WTC11 (cell line): Measurements from ENCODE around the gene EHD4. TPM values are rescaled to one million over a fixed set of nuclear protein-coding genes. Genes with fewer than 3 reads are reported as not detected.
A peak's percentile ranks its signal among the peaks of the same experiment; 100 is the strongest.

Experiments
- ATAC-seq: fragments of 200-7000 bp; cut with Tn5 transposase; 2 replicates; pipeline ENCODE4 v1.10.0; 2021; ENCODE audit warnings: mild to moderate bottlenecking, moderate library complexity
- CTCF ChIA-PET: fragments of 300-600 bp; sonication (Branson Sonifier 250); formaldehyde crosslinking; loops from one replicate; lab custom pipeline; 2021; ENCODE audit warnings: antibody characterized with exemption; lab: Charles Lee
- POLR2A ChIA-PET: fragments of 350-600 bp; sonication (Branson Sonifier 250); formaldehyde crosslinking; loops from one replicate; lab custom pipeline; 2021; ENCODE audit warnings: antibody characterized with exemption; lab: Charles Lee
- DNase-seq: peaks from one replicate; pipeline ENCODE4 v3.0.0; 2021; ENCODE audit warnings: low spot score
- H3K27ac Mint-ChIP-seq: 2 replicates; pipeline ENCODE4 v1.8.0; 2021; ENCODE audit warnings: mixed read lengths
- H3K27me3 Mint-ChIP-seq: 2 replicates; pipeline ENCODE4 v1.8.0; 2021; ENCODE audit warnings: low read depth, mild to moderate bottlenecking, moderate library complexity, mixed read lengths
- H3K36me3 Mint-ChIP-seq: 2 replicates; pipeline ENCODE4 v1.8.0; 2021; ENCODE audit warnings: mixed read lengths
- H3K4me1 Mint-ChIP-seq: 2 replicates; pipeline ENCODE4 v1.8.0; 2022; ENCODE audit warnings: mixed read lengths
- H3K4me3 Mint-ChIP-seq: 2 replicates; pipeline ENCODE4 v1.8.0; 2021; ENCODE audit warnings: mild to moderate bottlenecking, moderate library complexity, mixed read lengths
- H3K9me3 Mint-ChIP-seq: 2 replicates; pipeline ENCODE4 v1.8.0; 2021; ENCODE audit warnings: mixed read lengths
- FOXK1 ChIP-seq: sonication (generic); formaldehyde crosslinking; IDR thresholded peaks from 2 replicates; pipeline ENCODE4 v1.8.0; 2022; ENCODE audit warnings: mild to moderate bottlenecking, moderate library complexity, missing genetic modification reagents
- FOXP1 ChIP-seq: sonication (generic); formaldehyde crosslinking; IDR thresholded peaks from 2 replicates; pipeline ENCODE4 v1.8.0; 2022; ENCODE audit warnings: missing genetic modification reagents, mild to moderate bottlenecking, moderate library complexity, borderline replicate concordance
- HMGA2 ChIP-seq: fragments of 250-450 bp; sonication (Bioruptor Pico); IDR thresholded peaks from 2 replicates; pipeline ENCODE4 v1.4.0; 2021; ENCODE audit warnings: mild to moderate bottlenecking, moderate library complexity
- NFATC4 ChIP-seq: fragments of 250-450 bp; sonication (Bioruptor Pico); IDR thresholded peaks from 2 replicates; pipeline ENCODE4 v1.9.0; 2021; ENCODE audit warnings: mild to moderate bottlenecking
- NFE2L1 ChIP-seq: sonication (generic); formaldehyde crosslinking; IDR thresholded peaks from 2 replicates; pipeline ENCODE4 v1.8.1; 2023; ENCODE audit warnings: missing genetic modification reagents
- NFYB ChIP-seq: sonication (generic); formaldehyde crosslinking; conservative IDR thresholded peaks from 2 replicates; pipeline ENCODE4 v1.8.0; 2022; ENCODE audit warnings: low read depth, missing genetic modification reagents
- NR1H2 ChIP-seq: sonication (generic); formaldehyde crosslinking; IDR thresholded peaks from 2 replicates; pipeline ENCODE4 v1.9.0; 2021; ENCODE audit warnings: mild to moderate bottlenecking, moderate library complexity, missing genetic modification reagents
- NR3C1 ChIP-seq: sonication (generic); formaldehyde crosslinking; conservative IDR thresholded peaks from 2 replicates; pipeline ENCODE4 v1.8.1; 2023; ENCODE audit warnings: low read depth, mild to moderate bottlenecking, missing genetic modification reagents
- PRRX2 ChIP-seq: fragments of 250-450 bp; sonication (Bioruptor Pico); IDR thresholded peaks from 2 replicates; pipeline ENCODE4 v1.8.0; 2021; ENCODE audit warnings: mild to moderate bottlenecking
- RELA ChIP-seq: sonication (generic); formaldehyde crosslinking; IDR thresholded peaks from 2 replicates; pipeline ENCODE4 v1.8.1; 2022; ENCODE audit warnings: missing genetic modification reagents, mild to moderate bottlenecking, borderline replicate concordance
- SMAD3 ChIP-seq: sonication (generic); formaldehyde crosslinking; IDR thresholded peaks from 2 replicates; pipeline ENCODE4 v1.8.0; 2022; ENCODE audit warnings: missing genetic modification reagents, mild to moderate bottlenecking, borderline replicate concordance
- SMAD4 ChIP-seq: sonication (generic); formaldehyde crosslinking; IDR thresholded peaks from 2 replicates; pipeline ENCODE4 v1.8.0; 2022; ENCODE audit warnings: mild to moderate bottlenecking, missing genetic modification reagents
- SOX15 ChIP-seq: fragments of 250-450 bp; sonication (Bioruptor Pico); IDR thresholded peaks from 2 replicates; pipeline ENCODE4 v1.9.0; 2021; ENCODE audit warnings: mild to moderate bottlenecking
- ZNF138 ChIP-seq: sonication (generic); formaldehyde crosslinking; conservative IDR thresholded peaks from 2 replicates; pipeline ENCODE4 v1.8.1; 2022; ENCODE audit warnings: mild to moderate bottlenecking, moderate library complexity, missing genetic modification reagents
- ZNF232 ChIP-seq: sonication (generic); formaldehyde crosslinking; IDR thresholded peaks from 2 replicates; pipeline ENCODE4 v1.8.0; 2022; ENCODE audit warnings: mild to moderate bottlenecking, missing genetic modification reagents
- ZNF263 ChIP-seq: sonication (generic); formaldehyde crosslinking; IDR thresholded peaks from 2 replicates; pipeline ENCODE4 v1.8.1; 2022; ENCODE audit warnings: low read depth, mild to moderate bottlenecking, moderate library complexity, missing genetic modification reagents
- ZNF416 ChIP-seq: fragments of 250-450 bp; sonication (Bioruptor Pico); IDR thresholded peaks from 2 replicates; pipeline ENCODE4 v1.9.0; 2021; ENCODE audit warnings: mild to moderate bottlenecking, inconsistent platforms
- ZNF423 ChIP-seq: fragments of 250-450 bp; sonication (Bioruptor Pico); IDR thresholded peaks from 2 replicates; pipeline ENCODE4 v2.1.2; 2022; ENCODE audit warnings: mild to moderate bottlenecking, moderate library complexity
- total RNA-seq: library from RNA; stranded (reverse); gene quantifications from 3 replicates; pipeline ENCODE4 v1.2.3, GENCODE V29; 2021
- TF ChIP-seq, protein P1 (sequence below): sonication (generic); formaldehyde crosslinking; IDR thresholded peaks from 2 replicates; pipeline ENCODE4 v1.8.1; 2023; ENCODE audit warnings: mild to moderate bottlenecking, missing genetic modification reagents
- TF ChIP-seq, protein P2 (sequence below): sonication (generic); formaldehyde crosslinking; IDR thresholded peaks from 2 replicates; pipeline ENCODE4 v1.8.1; 2023; ENCODE audit warnings: mild to moderate bottlenecking, moderate library complexity, missing genetic modification reagents
- TF ChIP-seq, protein P3 (sequence below): sonication (generic); formaldehyde crosslinking; IDR thresholded peaks from 2 replicates; pipeline ENCODE4 v1.8.1; 2023; ENCODE audit warnings: mild to moderate bottlenecking, missing genetic modification reagents, moderate library complexity
- TF ChIP-seq, protein P4 (sequence below): fragments of 250-450 bp; sonication (Bioruptor Pico); IDR thresholded peaks from 2 replicates; pipeline ENCODE4 v1.9.0; 2021; ENCODE audit warnings: mild to moderate bottlenecking
- TF ChIP-seq, protein P5 (sequence below): fragments of 250-450 bp; sonication (Bioruptor Pico); IDR thresholded peaks from 2 replicates; pipeline ENCODE4 v1.9.0; 2021; ENCODE audit warnings: moderate library complexity, mild to moderate bottlenecking, inconsistent platforms, borderline replicate concordance

EHD4 gene
- total RNA-seq, 1 experiment from 2014 or later: 23.9 TPM

DNA sequence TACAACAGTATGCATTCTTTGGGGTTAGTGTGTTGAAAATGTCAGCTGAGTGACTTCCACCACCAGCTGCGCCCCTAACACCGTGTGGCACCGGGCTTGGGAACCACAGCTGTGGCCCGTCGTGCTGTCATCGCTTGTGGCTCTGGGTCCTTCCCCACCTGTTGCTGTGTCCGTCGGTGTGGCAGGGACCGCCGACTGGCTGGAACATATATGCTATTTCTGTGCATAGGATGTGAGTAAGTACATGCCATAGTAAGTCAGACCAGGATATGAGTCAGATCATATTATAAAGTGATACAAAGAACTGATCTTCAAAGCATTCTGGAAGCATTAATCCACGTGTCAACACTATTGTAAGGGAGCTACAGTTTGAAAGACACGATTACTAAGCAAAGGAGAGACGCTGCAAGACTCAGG is 31.9 kb downstream of the EHD4 start:
- no peak for ATAC-seq
- TF ChIP-seq SMAD4 (CRISPR knock-in tag): no peak
- no peak for TF ChIP-seq NR3C1
- no peak for TF ChIP-seq NR1H2 (CRISPR knock-in tag)
- TF ChIP-seq RELA: no peak
- no peak for TF ChIP-seq FOXK1
- TF ChIP-seq FOXP1 (CRISPR knock-in tag): no peak
- TF ChIP-seq, protein P1, sequence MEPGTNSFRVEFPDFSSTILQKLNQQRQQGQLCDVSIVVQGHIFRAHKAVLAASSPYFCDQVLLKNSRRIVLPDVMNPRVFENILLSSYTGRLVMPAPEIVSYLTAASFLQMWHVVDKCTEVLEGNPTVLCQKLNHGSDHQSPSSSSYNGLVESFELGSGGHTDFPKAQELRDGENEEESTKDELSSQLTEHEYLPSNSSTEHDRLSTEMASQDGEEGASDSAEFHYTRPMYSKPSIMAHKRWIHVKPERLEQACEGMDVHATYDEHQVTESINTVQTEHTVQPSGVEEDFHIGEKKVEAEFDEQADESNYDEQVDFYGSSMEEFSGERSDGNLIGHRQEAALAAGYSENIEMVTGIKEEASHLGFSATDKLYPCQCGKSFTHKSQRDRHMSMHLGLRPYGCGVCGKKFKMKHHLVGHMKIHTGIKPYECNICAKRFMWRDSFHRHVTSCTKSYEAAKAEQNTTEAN (CRISPR knock-in tag): no peak
- no peak for TF ChIP-seq ZNF232 (CRISPR knock-in tag)
- TF ChIP-seq, protein P2, sequence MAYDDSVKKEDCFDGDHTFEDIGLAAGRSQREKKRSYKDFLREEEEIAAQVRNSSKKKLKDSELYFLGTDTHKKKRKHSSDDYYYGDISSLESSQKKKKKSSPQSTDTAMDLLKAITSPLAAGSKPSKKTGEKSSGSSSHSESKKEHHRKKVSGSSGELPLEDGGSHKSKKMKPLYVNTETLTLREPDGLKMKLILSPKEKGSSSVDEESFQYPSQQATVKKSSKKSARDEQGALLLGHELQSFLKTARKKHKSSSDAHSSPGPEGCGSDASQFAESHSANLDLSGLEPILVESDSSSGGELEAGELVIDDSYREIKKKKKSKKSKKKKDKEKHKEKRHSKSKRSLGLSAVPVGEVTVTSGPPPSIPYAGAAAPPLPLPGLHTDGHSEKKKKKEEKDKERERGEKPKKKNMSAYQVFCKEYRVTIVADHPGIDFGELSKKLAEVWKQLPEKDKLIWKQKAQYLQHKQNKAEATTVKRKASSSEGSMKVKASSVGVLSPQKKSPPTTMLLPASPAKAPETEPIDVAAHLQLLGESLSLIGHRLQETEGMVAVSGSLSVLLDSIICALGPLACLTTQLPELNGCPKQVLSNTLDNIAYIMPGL (CRISPR knock-in tag): no peak
- TF ChIP-seq ZNF138 (CRISPR knock-in tag): no peak
- TF ChIP-seq HMGA2 (CRISPR knock-in tag): no peak
- TF ChIP-seq, protein P3, sequence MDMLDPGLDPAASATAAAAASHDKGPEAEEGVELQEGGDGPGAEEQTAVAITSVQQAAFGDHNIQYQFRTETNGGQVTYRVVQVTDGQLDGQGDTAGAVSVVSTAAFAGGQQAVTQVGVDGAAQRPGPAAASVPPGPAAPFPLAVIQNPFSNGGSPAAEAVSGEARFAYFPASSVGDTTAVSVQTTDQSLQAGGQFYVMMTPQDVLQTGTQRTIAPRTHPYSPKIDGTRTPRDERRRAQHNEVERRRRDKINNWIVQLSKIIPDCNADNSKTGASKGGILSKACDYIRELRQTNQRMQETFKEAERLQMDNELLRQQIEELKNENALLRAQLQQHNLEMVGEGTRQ (CRISPR knock-in tag): no peak
- TF ChIP-seq NFATC4 (CRISPR knock-in tag): no peak
- no peak for TF ChIP-seq SOX15
- TF ChIP-seq, protein P4, sequence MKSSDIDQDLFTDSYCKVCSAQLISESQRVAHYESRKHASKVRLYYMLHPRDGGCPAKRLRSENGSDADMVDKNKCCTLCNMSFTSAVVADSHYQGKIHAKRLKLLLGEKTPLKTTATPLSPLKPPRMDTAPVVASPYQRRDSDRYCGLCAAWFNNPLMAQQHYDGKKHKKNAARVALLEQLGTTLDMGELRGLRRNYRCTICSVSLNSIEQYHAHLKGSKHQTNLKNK (CRISPR knock-in tag): no peak
- TF ChIP-seq, protein P5, sequence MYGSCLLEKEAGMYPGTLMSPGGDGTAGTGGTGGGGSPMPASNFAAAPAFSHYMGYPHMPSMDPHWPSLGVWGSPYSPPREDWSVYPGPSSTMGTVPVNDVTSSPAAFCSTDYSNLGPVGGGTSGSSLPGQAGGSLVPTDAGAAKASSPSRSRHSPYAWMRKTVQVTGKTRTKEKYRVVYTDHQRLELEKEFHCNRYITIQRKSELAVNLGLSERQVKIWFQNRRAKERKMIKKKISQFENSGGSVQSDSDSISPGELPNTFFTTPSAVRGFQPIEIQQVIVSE (CRISPR knock-in tag): no peak
- H3K27me3 Mint-ChIP-seq: no peaks in the 10 kb centered on the region
- no peaks in the 10 kb centered on the region for H3K9me3 Mint-ChIP-seq
- no peak overlapping the region; the same call in 1 of the 2 replicates for H3K27ac Mint-ChIP-seq
- H3K4me3 Mint-ChIP-seq: no peak overlapping the region
- H3K4me1 Mint-ChIP-seq: peaks cover 4% of the 10 kb centered on the region; the same call in 1 of the 2 replicates
- POLR2A ChIA-PET: no interaction called here
- DNase-seq: no peak
- CTCF ChIA-PET: no interaction called here
- H3K36me3 Mint-ChIP-seq: peaks cover 23% of the 10 kb centered on the region

DNA sequence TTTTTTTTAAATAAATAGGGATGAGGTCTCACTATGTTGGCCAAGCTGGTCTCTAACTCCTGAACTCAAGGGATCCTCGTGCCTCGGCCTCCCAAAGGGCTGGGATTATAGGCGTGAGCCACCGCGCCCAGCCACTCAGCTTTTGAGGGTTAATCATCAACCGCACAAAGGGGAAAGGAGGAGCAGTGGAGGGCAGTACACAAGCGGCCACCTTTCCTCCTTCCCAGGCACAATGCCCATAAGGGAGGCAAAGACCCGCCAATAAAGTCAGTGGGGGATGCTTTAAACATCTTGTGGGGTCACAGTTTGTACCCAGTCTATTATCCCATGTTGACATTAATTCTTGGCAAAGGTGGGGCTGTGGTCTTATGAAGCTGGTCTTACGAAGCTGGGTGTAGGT is 32.4 kb downstream of the EHD4 start:
- Mint-ChIP-seq H3K9me3 (no peaks in the 10 kb centered on the region), H3K27me3 (no peaks in the 10 kb centered on the region), H3K4me1 (peaks cover 7% of the 10 kb centered on the region), H3K36me3 (peaks cover 23% of the 10 kb centered on the region), H3K27ac (no peak overlapping the region), H3K4me3 (no peak overlapping the region)
- ChIA-PET POLR2A (no interaction called here), CTCF (no interaction called here)
- ATAC-seq (no peak), DNase-seq (no peak)
- TF ChIP-seq NFE2L1 (CRISPR knock-in tag) (no peak), ZNF263 (no peak), SMAD4 (CRISPR knock-in tag) (no peak)

DNA sequence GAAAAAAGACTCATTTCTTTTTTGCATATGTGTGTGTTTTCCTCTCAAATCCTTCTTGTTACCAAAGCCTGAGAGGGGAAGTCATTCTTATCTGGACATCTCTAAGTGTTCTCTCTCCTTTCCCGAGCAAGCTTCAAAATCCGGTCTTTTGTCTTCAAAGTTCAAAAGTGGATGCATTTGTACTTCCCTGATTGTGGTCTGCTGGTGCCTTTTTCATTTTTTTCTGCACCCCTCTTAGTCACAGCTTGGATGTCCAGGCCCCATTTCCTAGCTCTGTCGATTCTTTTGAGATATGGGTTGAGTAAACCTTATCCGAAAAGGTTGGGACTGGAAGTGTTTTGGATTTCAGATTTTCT is 34.8 kb downstream of the EHD4 start:
- Mint-ChIP-seq H3K27me3 (no peaks in the 10 kb centered on the region), H3K9me3 (no peaks in the 10 kb centered on the region), H3K27ac (peak overlapping the region; percentile 81), H3K36me3 (peaks cover 19% of the 10 kb centered on the region), H3K4me1 (peaks cover 27% of the 10 kb centered on the region), H3K4me3 (no peak overlapping the region)
- no peak for DNase-seq
- no peak for ATAC-seq
- ChIA-PET CTCF (interaction anchor here (0.6 to 1.6 kb wide), 3 partner anchors 18 to 164 kb away, joined by 3 to 4 read pairs (median 3); partner anchors contain the start of gene MAPKBP1), POLR2A (no interaction called here)
- no peak for TF ChIP-seq NFYB
- TF ChIP-seq FOXP1 (CRISPR knock-in tag): no peak
- TF ChIP-seq, protein P2 (CRISPR knock-in tag): no peak
- no peak for TF ChIP-seq PRRX2 (CRISPR knock-in tag)
- TF ChIP-seq ZNF423 (CRISPR knock-in tag): no peak
- TF ChIP-seq HMGA2 (CRISPR knock-in tag): no peak
- no peak for TF ChIP-seq ZNF263
- no peak for TF ChIP-seq SMAD3 (CRISPR knock-in tag)
- no peak for TF ChIP-seq ZNF416
